ENCODE data around the gene SPRED1.

The SPRED1 gene

GRCh38 chr15:38285456-38285855, 32.8 kb downstream of the SPRED1 start:
- DNase-seq, result no peak

GRCh38 chr15:38294126-38294525, 41.5 kb downstream of the SPRED1 start:
- DNase-seq, result no peak

GRCh38 chr15:38297623-38298388, 45.2 kb downstream of the SPRED1 start:
- no peak for DNase-seq

- no peak for DNase-seq
Measured at GRCh38 chr15:38299216-38299615, 46.6 kb downstream of the SPRED1 start.

- DNase-seq, result no peak
Measured at GRCh38 chr15:38300395-38300794, 47.8 kb downstream of the SPRED1 start.

- no peak for DNase-seq
Measured at GRCh38 chr15:38304481-38304880, 51.8 kb downstream of the SPRED1 start.

GRCh38 chr15:38307251-38307650, 54.6 kb downstream of the SPRED1 start:
- DNase-seq, result no peak

GRCh38 chr15:38307861-38308641, 55.4 kb downstream of the SPRED1 start:
- no peak for DNase-seq

GRCh38 chr15:38308797-38309196, 56.2 kb downstream of the SPRED1 start:
- no peak for DNase-seq

- no peak for DNase-seq
Measured at GRCh38 chr15:38312190-38312589, 59.6 kb downstream of the SPRED1 start.

GRCh38 chr15:38316311-38316710, 63.7 kb downstream of the SPRED1 start:
- DNase-seq, result no peak

- no peak for DNase-seq
Measured at GRCh38 chr15:38320181-38320580, 67.5 kb downstream of the SPRED1 start.

GRCh38 chr15:38320866-38321265, 68.2 kb downstream of the SPRED1 start:
- DNase-seq, result no peak

- DNase-seq, result no peak
Measured at GRCh38 chr15:38323895-38324294, 71.3 kb downstream of the SPRED1 start.

- DNase-seq, result no peak
Measured at GRCh38 chr15:38324939-38325647, 72.5 kb downstream of the SPRED1 start.

- no peak for DNase-seq
Measured at GRCh38 chr15:38325648-38325990, 73.0 kb downstream of the SPRED1 start.

- DNase-seq, result no peak
Measured at GRCh38 chr15:38332711-38333110, 80.1 kb downstream of the SPRED1 start.

- DNase-seq, result no peak
Measured at GRCh38 chr15:38335116-38335515, 82.5 kb downstream of the SPRED1 start.

GRCh38 chr15:38344351-38344750, 91.7 kb downstream of the SPRED1 start:
- DNase-seq, result no peak

- no peak for DNase-seq
Measured at GRCh38 chr15:38349251-38349650, 96.6 kb downstream of the SPRED1 start.

GRCh38 chr15:38351466-38351865, 98.8 kb downstream of the SPRED1 start:
- no peak for DNase-seq

- peak; percentile 62 to 68 for DNase-seq
Measured at GRCh38 chr15:38354315-38354929, 101.8 kb downstream of the SPRED1 start.

GRCh38 chr15:38362355-38362754, 109.7 kb downstream of the SPRED1 start:
- no peak for DNase-seq

All from activated T-cell treated with anti-CD3 and anti-CD28 coated beads, Interleukin-2, amount 50 U/mL, for 48 hours (primary cell).